SK-N-SH (cell line): ENCODE measurements around the gene BEGAIN. TPM values are rescaled to one million over a fixed set of nuclear protein-coding genes. Genes with fewer than 3 reads are reported as not detected.

ENCODE experiments used
- CTCF ChIA-PET: fragments of 300-600, 350-600 bp; formaldehyde crosslinking; extraction: SDS; loops from one replicate; lab custom pipeline; 2021; lab: Yijun Ruan, JAX
- POLR2A ChIA-PET: fragments of 350-600 bp; sonication (Branson Sonifier 250); formaldehyde crosslinking; extraction: SDS; loops from one replicate; lab custom pipeline; 2020; ENCODE audit warnings: antibody characterized with exemption, inconsistent platforms; lab: Yijun Ruan, JAX
- DNase-seq: peaks from one replicate; pipeline ENCODE4 v3.0.0; 2012
- H2AFZ ChIP-seq: fragments of 200-600 bp; sonication (generic); 2 replicates; pipeline ENCODE4 v1.8.1; 2016; ENCODE audit warnings: antibody characterized with exemption, mild to moderate bottlenecking, low read depth
- H3F3A ChIP-seq: fragments of 200-600 bp; sonication (generic); replicated peaks from 2 replicates; pipeline ENCODE3; 2016; ENCODE audit warnings: antibody characterized with exemption, mild to moderate bottlenecking; ENCODE audit not compliant: insufficient read depth
- H3K27ac ChIP-seq, 2 experiments: fragments of 200-500 bp in 1 of 2; fragments of 200-600 bp in 1 of 2; sonication (Bioruptor generic) in 1 of 2; sonication (generic), shearing (Covaris generic) in 1 of 2; 2 replicates each; pipeline versions ENCODE4 v1.5.1 to v1.6.1; 2014 to 2016; ENCODE audit warnings: low read depth in 2 of 2, inconsistent platforms in 1 of 2, low read length in 1 of 2, mild to moderate bottlenecking in 1 of 2, mixed read lengths in 1 of 2
- H3K27me3 ChIP-seq: fragments of 200-600 bp; sonication (generic), shearing (Covaris generic); 2 replicates; pipeline ENCODE4 v1.6.1; 2016; ENCODE audit warnings: mixed run types; ENCODE audit not compliant: insufficient read depth
- H3K36me3 ChIP-seq, 2 experiments: fragments of 200-500 bp in 1 of 2; fragments of 200-600 bp in 1 of 2; sonication (Bioruptor generic) in 1 of 2; sonication (generic) in 1 of 2; replicated peaks in 1 of 2; 2 replicates each; pipeline versions ENCODE3 to v1.5.1; 2014 to 2016; ENCODE audit warnings: low read length in 1 of 2, mild to moderate bottlenecking in 1 of 2; ENCODE audit not compliant: insufficient read depth in 2 of 2, control insufficient read depth in 1 of 2
- H3K4me1 ChIP-seq, 2 experiments: fragments of 200-500 bp in 1 of 2; fragments of 200-600 bp in 1 of 2; sonication (Bioruptor generic) in 1 of 2; sonication (generic), shearing (Covaris generic) in 1 of 2; 2 replicates each; pipeline versions ENCODE4 v1.5.1 to v1.6.1; 2014 to 2016; ENCODE audit warnings: low read depth in 1 of 2, low read length in 1 of 2, mixed run types in 1 of 2; ENCODE audit not compliant: insufficient read depth in 2 of 2, control insufficient read depth in 1 of 2
- H3K4me2 ChIP-seq: fragments of 200-600 bp; sonication (generic), shearing (Covaris generic); 2 replicates; pipeline ENCODE4 v1.6.1; 2017; ENCODE audit warnings: mixed run types
- H3K4me3 ChIP-seq, 2 experiments: fragments of 200-500 bp in 1 of 2; fragments of 200-600 bp in 1 of 2; sonication (Bioruptor generic) in 1 of 2; sonication (generic), shearing (Covaris generic) in 1 of 2; 2 replicates each; pipeline versions ENCODE4 v1.5.1 to v1.8.1; 2014 to 2016; ENCODE audit warnings: low read depth in 2 of 2, inconsistent platforms in 1 of 2, low read length in 1 of 2, mild to moderate bottlenecking in 1 of 2, mixed read lengths in 1 of 2, moderate library complexity in 1 of 2
- H3K79me2 ChIP-seq: fragments of 200-600 bp; sonication (generic); 2 replicates; pipeline ENCODE4 v1.8.1; 2017; ENCODE audit warnings: mild to moderate bottlenecking; ENCODE audit not compliant: insufficient read depth
- H3K9ac ChIP-seq: fragments of 200-600 bp; sonication (generic); 2 replicates; pipeline ENCODE4 v1.6.1; 2017; ENCODE audit warnings: mixed run types
- H3K9me2 ChIP-seq: fragments of 200-600 bp; sonication (generic); 2 replicates; pipeline ENCODE4 v1.6.1; 2017; ENCODE audit warnings: mixed run types
- H3K9me3 ChIP-seq: fragments of 200-600 bp; sonication (generic); 2 replicates; pipeline ENCODE4 v1.6.1; 2017; ENCODE audit warnings: mixed run types, mild to moderate bottlenecking, moderate library complexity
- H4K20me1 ChIP-seq: fragments of 200-600 bp; sonication (generic); 2 replicates; pipeline ENCODE4 v1.6.1; 2017; ENCODE audit warnings: mild to moderate bottlenecking, mixed run types; ENCODE audit not compliant: insufficient read depth
- CHD2 ChIP-seq: fragments of 150-350 bp; IDR thresholded peaks from 2 replicates; pipeline ENCODE4 v1.6.1; 2018; ENCODE audit warnings: low read length; ENCODE audit not compliant: partially characterized antibody
- CTCF ChIP-seq: fragments of 200-600 bp; sonication (generic); IDR thresholded peaks from 2 replicates; pipeline ENCODE4 v1.6.1; 2017; ENCODE audit warnings: antibody characterized with exemption, mild to moderate bottlenecking, moderate library complexity
- ELF1 ChIP-seq: IDR thresholded peaks from 2 replicates; pipeline ENCODE4 v1.4.0; 2012
- FOSL2 ChIP-seq: IDR thresholded peaks from 2 replicates; pipeline ENCODE4 v1.4.0; 2012; ENCODE audit warnings: low read depth, mild to moderate bottlenecking, moderate library complexity, borderline replicate concordance
- FOXM1 ChIP-seq: IDR thresholded peaks from 2 replicates; pipeline ENCODE4 v1.4.0; 2012; ENCODE audit warnings: low read depth, mild to moderate bottlenecking
- GABPA ChIP-seq: IDR thresholded peaks from 2 replicates; pipeline ENCODE4 v1.4.0; 2012; ENCODE audit warnings: low read depth, mild to moderate bottlenecking
- GATA2 ChIP-seq: sonication (generic); formaldehyde crosslinking; IDR thresholded peaks from 2 replicates; pipeline ENCODE4 v1.5.0; 2020; ENCODE audit warnings: mild to moderate bottlenecking, missing genetic modification reagents
- IRF3 ChIP-seq: fragments of 150-350 bp; IDR thresholded peaks from 2 replicates; pipeline ENCODE4 v1.6.1; 2016; ENCODE audit warnings: mild to moderate bottlenecking, low read depth, low read length
- MAX ChIP-seq: IDR thresholded peaks from 2 replicates; pipeline ENCODE4 v1.4.0; 2012; ENCODE audit warnings: low read depth
- MEF2A ChIP-seq: IDR thresholded peaks from 2 replicates; pipeline ENCODE4 v1.4.0; 2012; ENCODE audit warnings: low read depth, borderline replicate concordance
- MXI1 ChIP-seq: IDR thresholded peaks from 2 replicates; pipeline ENCODE4 v1.6.1; 2012; ENCODE audit warnings: mild to moderate bottlenecking, low read depth, low read length, improper control_type of control experiment
- NFIC ChIP-seq: IDR thresholded peaks from 2 replicates; pipeline ENCODE4 v1.4.0; 2012; ENCODE audit warnings: borderline replicate concordance
- RFX5 ChIP-seq: IDR thresholded peaks from 2 replicates; pipeline ENCODE4 v1.6.1; 2012; ENCODE audit warnings: mild to moderate bottlenecking, improper control_type of control experiment, low read length
- SIN3A ChIP-seq: IDR thresholded peaks from 2 replicates; pipeline ENCODE4 v1.6.1; 2012; ENCODE audit warnings: low read depth, mild to moderate bottlenecking, low read length, moderate library complexity, borderline replicate concordance
- SMC3 ChIP-seq: IDR thresholded peaks from 2 replicates; pipeline ENCODE4 v1.6.1; 2012; ENCODE audit warnings: low read depth, low read length, improper control_type of control experiment
- TCF12 ChIP-seq: IDR thresholded peaks from 2 replicates; pipeline ENCODE4 v1.4.0; 2012
- USF1 ChIP-seq: IDR thresholded peaks from 2 replicates; pipeline ENCODE4 v1.4.0; 2012; ENCODE audit warnings: low read depth, borderline replicate concordance
- ZBTB33 ChIP-seq: IDR thresholded peaks from 2 replicates; pipeline ENCODE4 v1.4.0; 2012; ENCODE audit warnings: low read depth, borderline replicate concordance
- WGBS: methylation state at CpG from one replicate; pipeline ENCODE4 v1.1.6; 2017; ENCODE audit warnings: low lambda C conversion rate; 5-methylcytosine and 5-hydroxymethylcytosine counted together
- polyA plus RNA-seq, 3 experiments: library from polyadenylated mRNA; depleted of rRNA; stranded (reverse); fragments of >200 nt; gene quantifications; 2 replicates each; pipeline ENCODE4 v1.2.3, GENCODE V29; 2012

Gene BEGAIN
- polyA plus RNA-seq, 1 of the 3 experiments (the other 2 are of a cell fraction): 4.2 TPM

GRCh38 chr14:100620255-100621100, 33.3 kb upstream of the BEGAIN start (continued):
- TF ChIP-seq ELF1: no peak
- no peak for TF ChIP-seq ZBTB33
- no peak for TF ChIP-seq FOXM1
- no peak for TF ChIP-seq IRF3
- no peak for TF ChIP-seq TCF12
- TF ChIP-seq GATA2 (CRISPR knock-in tag): no peak
- no peak for TF ChIP-seq MXI1
- no peak for TF ChIP-seq FOSL2

- Histone ChIP-seq H3K4me3 (no peak overlapping the region), H3K4me1 (peaks cover 0 to 41% of the 10 kb centered on the region in 2 experiments; a peak in 1 of 4 replicates), H3K9ac (no peak overlapping the region), H3K79me2 (no peaks in the 10 kb centered on the region), H3F3A (no peaks in the 10 kb centered on the region), H3K9me3 (no peaks in the 10 kb centered on the region), H3K4me2 (no peak overlapping the region), H3K27ac (no peak overlapping the region), H3K27me3 (no peaks in the 10 kb centered on the region), H2AFZ (no peak overlapping the region), H4K20me1 (no peaks in the 10 kb centered on the region), H3K36me3 (no peaks in the 10 kb centered on the region), H3K9me2 (no peaks in the 10 kb centered on the region)
- TF ChIP-seq MEF2A (no peak), CHD2 (no peak), GATA2 (CRISPR knock-in tag) (no peak), FOSL2 (no peak), MAX (no peak), USF1 (no peak), GABPA (no peak), CTCF (no peak), NFIC (no peak), FOXM1 (no peak), SIN3A (no peak), RFX5 (no peak), SMC3 (no peak)
- peak; percentile 25 for DNase-seq
- POLR2A ChIA-PET: interaction anchor here (0.7 to 1.4 kb wide), 2 partner anchors 53 to 198 kb away, joined by 3 read pairs; no protein-coding TSS in a partner anchor
- 61% methylated on average over 7 of the region's 10 CpGs for WGBS
- CTCF ChIA-PET: interaction anchor here (1.5 kb wide), 1 partner anchor 33 kb away, joined by 5 read pairs; no protein-coding TSS in a partner anchor
Observed at GRCh38 chr14:100619396-100620254, 32.4 kb upstream of the BEGAIN start.
